ENCODE data around the gene DVL1. TPM values are rescaled to one million over a fixed set of nuclear protein-coding genes. Genes with fewer than 3 reads are reported as not detected.

Gene DVL1
- 10 to 100 TPM; 46.7 to 88.8 (median 61.3) TPM for polyA plus RNA-seq
- long read RNA-seq, donor 1: 0 reads
- long read RNA-seq, donor 2, partial matches to known transcripts: 0 of 2 reads
- long read RNA-seq, donor 2, other reads (novel, unspliced or antisense): 0 of 2 reads
- long read RNA-seq, donor 3, partial matches to known transcripts: 0 of 1 reads
- long read RNA-seq, donor 3, other reads (novel, unspliced or antisense): 0 of 1 reads
- long read RNA-seq, donor 4: 0 reads
- long read RNA-seq, donor 5, partial matches to known transcripts: 0 of 1 reads
- long read RNA-seq, donor 5, other reads (novel, unspliced or antisense): 0 of 1 reads
- long read RNA-seq, donor 6, partial matches to known transcripts: 0 of 2 reads
- long read RNA-seq, donor 6, other reads (novel, unspliced or antisense): 0 of 2 reads
- long read RNA-seq, donor 7: 0 reads
- long read RNA-seq, donor 8: 0 reads
- long read RNA-seq, donor 9, partial matches to known transcripts: 0 of 1 reads
- long read RNA-seq, donor 9, other reads (novel, unspliced or antisense): 0 of 1 reads
- long read RNA-seq, donor 10, partial matches to known transcripts: 0 of 1 reads
- long read RNA-seq, donor 10, other reads (novel, unspliced or antisense): 0 of 1 reads

DNA sequence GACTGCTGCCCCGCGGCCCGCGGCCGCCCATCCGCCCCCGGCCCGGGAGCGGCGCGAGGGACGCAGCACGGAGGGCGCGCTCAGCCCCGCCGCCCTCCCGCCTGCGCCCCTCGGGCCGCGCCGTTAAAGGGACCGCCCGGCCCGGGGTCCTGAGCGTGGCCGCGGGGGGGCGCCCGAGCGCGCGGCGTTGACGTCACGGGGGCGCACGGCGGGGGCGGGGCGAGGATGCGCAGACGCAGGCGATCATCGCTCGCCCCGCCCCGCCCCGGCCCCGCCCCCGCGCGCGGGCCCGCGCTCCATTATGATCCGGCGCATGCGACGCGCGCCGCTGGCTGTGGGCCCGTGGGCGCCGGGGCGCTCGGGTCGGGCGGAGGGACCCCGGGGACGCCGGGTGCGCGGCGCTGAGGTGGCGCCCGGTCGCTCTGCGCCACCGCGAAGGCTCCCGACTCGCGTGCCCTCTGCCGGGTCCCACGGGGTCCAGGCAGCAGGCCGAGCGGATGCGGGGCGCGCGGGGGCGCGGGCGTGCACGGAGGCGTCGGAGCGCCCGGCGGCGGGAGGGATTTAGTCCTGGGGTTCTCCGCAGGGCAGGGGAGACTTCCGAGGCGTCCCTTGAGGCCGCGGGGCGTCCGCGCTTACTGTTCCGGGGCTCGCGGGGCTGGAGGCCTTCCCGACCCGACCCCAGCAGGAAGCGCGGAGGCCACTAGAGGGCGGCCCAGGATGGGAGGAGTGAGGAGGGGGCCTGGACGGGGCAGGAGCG is at the start of gene DVL1:
TSS of gene DVL1 (minus strand) at position 163 of the 757 bp plus-strand sequence. CDS start 353 bp downstream, outside the sequence.
- Histone ChIP-seq H3K27ac (ENCODE audit: low read depth in 1 of 3, low read length in 2 of 3) (peak within 1 kb of the TSS; percentile 82 to 86 (median 85)), H3K27me3 (ENCODE audit: control insufficient read depth in 3 of 3, insufficient read depth in 3 of 3, low read length in 3 of 3) (peaks cover 0 to 3% (median 2%) of the 10 kb centered on the region in 3 donors), H3K36me3 (ENCODE audit: control insufficient read depth in 3 of 3, insufficient read depth in 2 of 3, low read depth in 1 of 3, low read length in 3 of 3) (peaks cover 0 to 58% (median 0%) of the 10 kb centered on the region in 3 donors), H3K9me3 (ENCODE audit: control insufficient read depth in 2 of 2, insufficient read depth in 1 of 2, low read depth in 1 of 2, low read length in 1 of 2) (no peaks in the 10 kb centered on the region), H3K4me3 (ENCODE audit: low read depth in 1 of 3, low read length in 3 of 3) (peak within 1 kb of the TSS; percentile 69 to 84 (median 74)), H3K4me1 (ENCODE audit: control insufficient read depth in 3 of 3, insufficient read depth in 2 of 3, low read depth in 1 of 3, low read length in 2 of 3) (peaks cover 2 to 59% (median 6%) of the 10 kb centered on the region in 3 donors)
- DNase-seq (peak; percentile 51 to 85), FAIRE-seq (no peak)
- WGBS, 3 donors: 0 to 1% (median 1%) methylated on average over 39 to 122 of the region's 122 CpGs

DNA sequence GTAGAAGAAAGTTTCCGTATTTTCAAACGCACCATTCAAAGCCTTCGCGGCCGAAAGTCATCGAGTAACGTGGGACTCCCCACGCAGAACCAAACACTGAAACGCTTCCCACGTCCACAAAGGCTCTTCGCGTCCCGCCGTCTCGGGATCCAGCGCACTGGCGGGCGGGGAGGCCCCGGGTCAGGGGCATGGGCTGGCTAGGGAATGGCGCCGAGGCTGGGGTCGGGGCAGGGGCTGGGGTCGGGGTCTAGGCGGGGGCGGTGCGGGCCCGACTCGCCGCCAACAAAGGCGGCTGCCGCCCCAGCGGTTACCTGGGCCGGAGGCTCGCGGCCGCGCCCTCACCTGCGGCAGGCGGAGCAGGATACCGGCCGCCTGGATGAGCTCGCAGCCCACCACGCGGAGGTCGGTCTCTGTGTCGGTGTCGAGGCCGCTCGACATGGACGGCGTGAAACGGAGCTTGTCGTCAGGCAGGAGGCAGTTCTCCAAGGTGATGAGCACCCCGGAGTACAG is 49.5 kb upstream of the DVL1 start:
- DNase-seq (peak in 1 of 2 donors; percentile 43), FAIRE-seq (no peak)
- peaks cover 0 to 25% (median 7%) of the 10 kb centered on the region in 3 donors for H3K4me1 ChIP-seq (ENCODE audit: control insufficient read depth in 3 of 3, insufficient read depth in 2 of 3, low read depth in 1 of 3, low read length in 2 of 3)
- H3K9me3 ChIP-seq (ENCODE audit: control insufficient read depth in 2 of 2, insufficient read depth in 1 of 2, low read depth in 1 of 2, low read length in 1 of 2): no peaks in the 10 kb centered on the region
- WGBS, 3 donors: 0% methylated on average over 41 to 54 of the region's 54 CpGs
- no peaks in the 10 kb centered on the region for H3K27me3 ChIP-seq (ENCODE audit: control insufficient read depth in 3 of 3, insufficient read depth in 3 of 3, low read length in 3 of 3)
- peaks cover 7 to 78% (median 11%) of the 10 kb centered on the region in 3 donors for H3K36me3 ChIP-seq (ENCODE audit: control insufficient read depth in 3 of 3, insufficient read depth in 2 of 3, low read depth in 1 of 3, low read length in 3 of 3)
- peak overlapping the region; percentile 82 to 99 (median 98) for H3K4me3 ChIP-seq (ENCODE audit: low read depth in 1 of 3, low read length in 3 of 3)
- H3K27ac ChIP-seq (ENCODE audit: low read depth in 1 of 3, low read length in 2 of 3): peak overlapping the region; percentile 54 to 86 (median 72)

- H3K4me3 ChIP-seq (ENCODE audit: low read depth in 1 of 3, low read length in 3 of 3): peak overlapping the region; percentile 82 to 99 (median 98)
- H3K27me3 ChIP-seq (ENCODE audit: control insufficient read depth in 3 of 3, insufficient read depth in 3 of 3, low read length in 3 of 3): no peaks in the 10 kb centered on the region
- 41 to 48% (median 42%) methylated on average over 18 to 19 of the region's 19 CpGs for WGBS, 3 donors
- H3K4me1 ChIP-seq (ENCODE audit: control insufficient read depth in 3 of 3, insufficient read depth in 2 of 3, low read depth in 1 of 3, low read length in 2 of 3): peaks cover 0 to 25% (median 7%) of the 10 kb centered on the region in 3 donors
- FAIRE-seq (no peak), DNase-seq (peak; percentile 32 to 44)
- peaks cover 11 to 79% (median 13%) of the 10 kb centered on the region in 3 donors for H3K36me3 ChIP-seq (ENCODE audit: control insufficient read depth in 3 of 3, insufficient read depth in 2 of 3, low read depth in 1 of 3, low read length in 3 of 3)
- peak overlapping the region in 2 of 3 donors; percentile 0 to 4 for H3K27ac ChIP-seq (ENCODE audit: low read depth in 1 of 3, low read length in 2 of 3)
- H3K9me3 ChIP-seq (ENCODE audit: control insufficient read depth in 2 of 2, insufficient read depth in 1 of 2, low read depth in 1 of 2, low read length in 1 of 2): no peaks in the 10 kb centered on the region
Measured at GRCh38 chr1:1397839-1398523, 48.8 kb upstream of the DVL1 start.

DNA sequence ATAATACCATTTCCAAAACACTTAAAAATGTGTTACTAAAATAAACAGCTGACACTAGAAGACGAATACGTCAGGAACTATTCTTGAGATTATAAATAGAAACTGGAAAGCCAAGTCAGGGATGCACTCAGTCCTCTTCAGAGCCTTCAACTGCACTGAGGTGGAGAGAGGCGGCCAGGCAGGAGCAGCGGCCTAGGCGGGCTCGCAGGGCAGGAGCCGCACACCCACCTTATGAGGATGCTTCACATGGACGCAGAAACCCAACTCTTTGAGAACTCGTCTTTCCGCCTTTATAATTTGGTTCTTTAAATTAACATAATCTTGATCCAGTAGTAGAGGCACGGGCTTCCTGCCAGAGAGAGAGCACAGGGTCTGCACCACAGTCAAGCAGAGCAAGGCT is 45.9 kb upstream of the DVL1 start:
- Histone ChIP-seq H3K9me3 (ENCODE audit: control insufficient read depth in 2 of 2, insufficient read depth in 1 of 2, low read depth in 1 of 2, low read length in 1 of 2) (no peaks in the 10 kb centered on the region), H3K4me3 (ENCODE audit: low read depth in 1 of 3, low read length in 3 of 3) (no peak overlapping the region), H3K36me3 (ENCODE audit: control insufficient read depth in 3 of 3, insufficient read depth in 2 of 3, low read depth in 1 of 3, low read length in 3 of 3) (peaks cover 17 to 71% (median 21%) of the 10 kb centered on the region in 3 donors), H3K27me3 (ENCODE audit: control insufficient read depth in 3 of 3, insufficient read depth in 3 of 3, low read length in 3 of 3) (no peaks in the 10 kb centered on the region), H3K27ac (ENCODE audit: low read depth in 1 of 3, low read length in 2 of 3) (no peak overlapping the region), H3K4me1 (ENCODE audit: control insufficient read depth in 3 of 3, insufficient read depth in 2 of 3, low read depth in 1 of 3, low read length in 2 of 3) (peaks cover 0 to 12% (median 3%) of the 10 kb centered on the region in 3 donors)
- no peak for DNase-seq
- no peak for FAIRE-seq
- 90 to 97% (median 94%) methylated on average over 11 of the region's 11 CpGs for WGBS, 3 donors

GRCh38 chr1:1394116-1394515 is 44.9 kb upstream of the DVL1 start:
- no peak for DNase-seq
- peaks cover 22 to 80% (median 30%) of the 10 kb centered on the region in 3 donors for H3K36me3 ChIP-seq (ENCODE audit: control insufficient read depth in 3 of 3, insufficient read depth in 2 of 3, low read depth in 1 of 3, low read length in 3 of 3)
- H3K4me3 ChIP-seq (ENCODE audit: low read depth in 1 of 3, low read length in 3 of 3): no peak overlapping the region
- no peak overlapping the region for H3K27ac ChIP-seq (ENCODE audit: low read depth in 1 of 3, low read length in 2 of 3)
- H3K9me3 ChIP-seq (ENCODE audit: control insufficient read depth in 2 of 2, insufficient read depth in 1 of 2, low read depth in 1 of 2, low read length in 1 of 2): no peaks in the 10 kb centered on the region
- 95 to 97% (median 96%) methylated on average over 7 of the region's 7 CpGs for WGBS, 3 donors
- H3K4me1 ChIP-seq (ENCODE audit: control insufficient read depth in 3 of 3, insufficient read depth in 2 of 3, low read depth in 1 of 3, low read length in 2 of 3): peaks cover 0 to 10% (median 3%) of the 10 kb centered on the region in 3 donors
- no peak for FAIRE-seq
- H3K27me3 ChIP-seq (ENCODE audit: control insufficient read depth in 3 of 3, insufficient read depth in 3 of 3, low read length in 3 of 3): no peaks in the 10 kb centered on the region

DNA sequence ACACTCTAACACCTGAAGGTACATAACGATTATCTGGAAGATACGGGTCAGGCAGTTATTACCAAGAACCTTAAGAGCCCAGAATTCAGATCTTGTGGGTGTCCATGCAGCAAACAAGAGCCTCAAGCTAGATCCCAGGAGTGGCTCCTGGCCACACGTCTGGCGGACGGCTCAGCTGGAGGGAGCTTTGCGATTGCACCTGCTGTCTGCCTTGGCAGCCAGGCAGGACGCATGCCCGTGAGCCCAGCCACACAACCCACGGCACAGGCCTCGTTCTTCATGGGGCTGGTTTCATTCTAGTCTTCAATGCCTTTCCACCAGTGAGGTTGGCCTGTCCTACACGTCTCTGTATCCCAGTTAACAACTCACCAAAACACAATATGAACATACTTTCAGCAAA is 44.2 kb upstream of the DVL1 start:
- FAIRE-seq (no peak), DNase-seq (no peak)
- H3K27me3 ChIP-seq (ENCODE audit: control insufficient read depth in 3 of 3, insufficient read depth in 3 of 3, low read length in 3 of 3): no peaks in the 10 kb centered on the region
- no peak overlapping the region for H3K4me3 ChIP-seq (ENCODE audit: low read depth in 1 of 3, low read length in 3 of 3)
- no peak overlapping the region for H3K27ac ChIP-seq (ENCODE audit: low read depth in 1 of 3, low read length in 2 of 3)
- H3K9me3 ChIP-seq (ENCODE audit: control insufficient read depth in 2 of 2, insufficient read depth in 1 of 2, low read depth in 1 of 2, low read length in 1 of 2): no peaks in the 10 kb centered on the region
- H3K36me3 ChIP-seq (ENCODE audit: control insufficient read depth in 3 of 3, insufficient read depth in 2 of 3, low read depth in 1 of 3, low read length in 3 of 3): peaks cover 22 to 87% (median 31%) of the 10 kb centered on the region in 3 donors
- 91 to 96% (median 92%) methylated on average over 11 of the region's 11 CpGs for WGBS, 3 donors
- H3K4me1 ChIP-seq (ENCODE audit: control insufficient read depth in 3 of 3, insufficient read depth in 2 of 3, low read depth in 1 of 3, low read length in 2 of 3): peaks cover 0 to 9% (median 3%) of the 10 kb centered on the region in 3 donors

- H3K4me3 ChIP-seq (ENCODE audit: low read depth in 1 of 3, low read length in 3 of 3): no peak overlapping the region
- 94 to 100% (median 95%) methylated on average over 4 of the region's 4 CpGs for WGBS, 3 donors
- H3K27ac ChIP-seq (ENCODE audit: low read depth in 1 of 3, low read length in 2 of 3): no peak overlapping the region
- no peak for DNase-seq
- no peaks in the 10 kb centered on the region for H3K9me3 ChIP-seq (ENCODE audit: control insufficient read depth in 2 of 2, insufficient read depth in 1 of 2, low read depth in 1 of 2, low read length in 1 of 2)
- H3K36me3 ChIP-seq (ENCODE audit: control insufficient read depth in 3 of 3, insufficient read depth in 2 of 3, low read depth in 1 of 3, low read length in 3 of 3): peaks cover 24 to 89% (median 33%) of the 10 kb centered on the region in 3 donors
- no peaks in the 10 kb centered on the region for H3K27me3 ChIP-seq (ENCODE audit: control insufficient read depth in 3 of 3, insufficient read depth in 3 of 3, low read length in 3 of 3)
- H3K4me1 ChIP-seq (ENCODE audit: control insufficient read depth in 3 of 3, insufficient read depth in 2 of 3, low read depth in 1 of 3, low read length in 2 of 3): peaks cover 0 to 5% (median 1%) of the 10 kb centered on the region in 3 donors
- no peak for FAIRE-seq
Measured at GRCh38 chr1:1393014-1393413, 43.8 kb upstream of the DVL1 start.
